Fibroblast of the conjunctiva (primary cell): ENCODE data around the gene RPP30.

Source experiments
- DNase-seq: peaks from one replicate; pipeline ENCODE4 v3.0.0-alpha.2; 2010; ENCODE audit warnings: low read depth

Gene RPP30

GRCh38 chr10:90944749-90945148 is 73.0 kb downstream of the RPP30 start:
- DNase-seq = no peak

- DNase-seq = no peak
Observed at GRCh38 chr10:90945491-90946070, 73.8 kb downstream of the RPP30 start.

GRCh38 chr10:90947030-90947960 is 75.5 kb downstream of the RPP30 start:
- DNase-seq = no peak
